Measurements from ENCODE around the gene SPG21.
A peak's percentile ranks its signal among the peaks of the same experiment; 100 is the strongest.

The SPG21 gene

DNA sequence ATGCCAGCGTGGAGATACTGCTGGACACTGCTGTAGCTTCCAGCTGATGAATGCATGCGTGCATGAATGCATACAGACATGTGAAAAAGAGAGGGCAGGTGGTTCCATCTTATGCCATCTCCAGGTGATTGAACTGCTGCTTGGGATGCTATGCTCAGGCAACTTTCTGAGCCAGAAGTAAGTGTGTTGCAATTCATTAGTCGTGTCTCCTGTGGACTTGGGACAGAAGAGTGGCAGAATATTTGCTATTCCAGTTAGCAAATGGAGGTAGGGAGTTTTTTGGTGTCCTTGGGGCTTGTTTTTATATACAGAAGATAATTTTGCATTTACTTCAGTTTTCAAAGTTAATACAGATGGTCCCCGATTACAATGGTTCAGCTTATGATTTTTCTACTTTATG, 44.8 kb downstream of the SPG21 start:
- no peak for FAIRE-seq

GRCh38 chr15:64943512-64944225, 46.0 kb downstream of the SPG21 start:
- no peak for DNase-seq (ENCODE audit: insufficient read length, low spot score)
- FAIRE-seq, result no peak

More for the DNA sequence above, 44.8 kb downstream of the SPG21 start:
- DNase-seq (ENCODE audit: insufficient read length, low spot score), result no peak

GRCh38 chr15:64942356-64942755, 47.4 kb downstream of the SPG21 start:
- FAIRE-seq (no peak), DNase-seq (ENCODE audit: insufficient read length, low spot score) (no peak)

GRCh38 chr15:64938192-64938591, 51.5 kb downstream of the SPG21 start:
- FAIRE-seq (no peak), DNase-seq (ENCODE audit: insufficient read length, low spot score) (no peak)

DNA sequence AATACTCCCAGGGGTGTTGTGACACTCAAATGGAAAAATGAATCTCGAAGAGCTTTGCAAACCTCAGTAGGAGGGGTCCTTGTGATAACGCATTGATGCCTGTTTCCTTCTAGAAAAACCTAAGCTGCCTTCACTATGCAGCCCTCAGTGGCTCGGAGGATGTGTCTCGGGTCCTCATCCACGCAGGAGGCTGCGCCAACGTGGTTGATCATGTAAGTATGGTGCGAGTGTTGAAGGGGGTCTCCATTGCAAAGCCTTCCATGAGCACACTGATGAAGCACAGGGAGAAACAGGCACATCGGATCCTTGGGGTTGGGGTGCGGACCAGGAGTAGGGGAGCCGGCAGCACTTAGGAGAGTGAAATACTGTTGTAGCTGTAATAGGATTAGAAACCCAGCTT, 55.7 kb downstream of the SPG21 start:
- DNase-seq (ENCODE audit: insufficient read length, low spot score) (no peak), FAIRE-seq (no peak)

- DNase-seq (ENCODE audit: insufficient read length, low spot score) (no peak), FAIRE-seq (no peak)
These were observed 58.3 kb downstream of the SPG21 start for GRCh38 chr15:64931381-64931780.

GRCh38 chr15:64930778-64931371, 58.8 kb downstream of the SPG21 start:
- peak; percentile 59 for FAIRE-seq

DNA sequence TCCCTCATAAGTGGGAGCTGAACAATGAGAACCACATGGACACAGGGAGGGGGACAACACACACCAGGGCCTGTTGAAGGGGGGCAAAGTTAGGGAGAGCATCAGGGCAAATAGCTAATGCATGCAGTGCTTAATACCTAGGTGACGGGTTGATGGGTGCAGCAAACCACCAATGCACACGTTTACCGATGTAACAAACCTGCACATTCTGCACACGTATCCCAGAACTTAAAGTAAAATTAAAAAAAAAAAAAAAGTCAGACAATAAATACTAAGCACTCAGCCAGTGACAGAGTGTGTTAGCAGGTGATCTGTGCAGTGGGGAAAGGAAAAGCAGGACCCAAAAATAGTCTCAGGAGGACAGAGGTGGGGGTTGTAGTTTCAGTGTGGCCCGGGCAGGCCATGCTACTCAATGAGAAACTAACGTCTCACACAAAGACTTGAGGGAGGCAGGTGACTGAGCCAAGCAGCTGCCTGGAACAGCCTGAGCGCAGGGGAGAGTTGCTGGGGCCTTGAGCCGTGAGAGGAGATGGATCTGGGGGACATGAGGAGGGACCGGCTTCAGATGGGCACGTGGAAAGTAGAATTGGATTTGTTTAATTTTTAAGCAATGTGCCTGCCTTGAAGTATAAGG, 59.6 kb downstream of the SPG21 start:
- FAIRE-seq, result no peak
- no peak for DNase-seq (ENCODE audit: insufficient read length, low spot score)

More at GRCh38 chr15:64930778-64931371, 58.8 kb downstream of the SPG21 start:
- DNase-seq (ENCODE audit: insufficient read length, low spot score), result peak; percentile 57

DNA sequence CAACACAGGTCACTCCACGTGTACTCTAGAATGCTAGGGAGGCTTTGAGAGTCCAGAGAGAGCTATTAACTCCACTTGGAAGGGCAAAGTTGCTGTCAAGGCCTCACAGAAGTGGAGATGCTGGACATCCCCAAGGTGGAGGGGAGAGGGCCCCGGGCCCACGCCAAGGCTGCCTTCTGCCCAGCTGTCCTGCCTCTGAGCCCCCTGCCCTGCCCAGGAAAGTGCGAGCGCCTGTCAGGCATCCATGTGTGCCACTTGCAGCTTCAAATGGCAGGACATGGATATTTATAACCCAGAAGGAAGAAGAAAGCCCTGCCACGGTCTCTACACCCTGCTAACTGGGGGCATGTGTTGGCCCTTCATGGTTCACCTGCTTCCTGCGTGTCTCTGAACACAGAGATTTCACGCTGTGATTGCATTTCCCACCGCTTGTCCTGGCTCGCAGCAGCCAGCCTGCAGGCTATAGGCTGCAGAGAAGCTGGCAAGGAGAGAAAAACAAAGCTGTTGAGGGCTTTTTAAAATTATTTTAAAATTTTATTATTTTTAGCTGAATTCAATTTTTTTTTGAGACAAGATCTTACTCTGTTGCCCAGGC, 61.0 kb downstream of the SPG21 start:
- DNase-seq (ENCODE audit: insufficient read length, low spot score) (no peak), FAIRE-seq (no peak)

DNA sequence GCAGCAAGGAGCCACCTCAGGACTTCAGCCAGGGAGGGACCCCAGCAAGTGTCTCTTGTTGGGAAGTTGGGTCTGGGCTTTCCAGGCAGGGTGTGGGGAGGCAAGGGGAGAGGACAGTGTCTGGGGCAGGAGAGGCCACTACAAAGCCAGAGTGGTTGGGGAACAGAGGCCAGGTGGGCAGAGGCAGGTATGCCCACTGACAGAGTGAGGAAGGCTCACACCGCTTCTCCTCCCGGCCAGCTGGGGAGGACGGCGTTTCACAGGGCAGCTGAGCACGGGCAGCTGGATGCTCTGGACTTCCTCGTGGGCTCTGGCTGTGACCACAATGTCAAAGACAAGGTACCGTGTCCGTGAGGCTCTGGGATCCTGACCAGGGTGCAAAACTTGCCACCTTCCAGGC, 63.1 kb downstream of the SPG21 start:
- DNase-seq (ENCODE audit: insufficient read length, low spot score) (no peak), FAIRE-seq (no peak)

DNA sequence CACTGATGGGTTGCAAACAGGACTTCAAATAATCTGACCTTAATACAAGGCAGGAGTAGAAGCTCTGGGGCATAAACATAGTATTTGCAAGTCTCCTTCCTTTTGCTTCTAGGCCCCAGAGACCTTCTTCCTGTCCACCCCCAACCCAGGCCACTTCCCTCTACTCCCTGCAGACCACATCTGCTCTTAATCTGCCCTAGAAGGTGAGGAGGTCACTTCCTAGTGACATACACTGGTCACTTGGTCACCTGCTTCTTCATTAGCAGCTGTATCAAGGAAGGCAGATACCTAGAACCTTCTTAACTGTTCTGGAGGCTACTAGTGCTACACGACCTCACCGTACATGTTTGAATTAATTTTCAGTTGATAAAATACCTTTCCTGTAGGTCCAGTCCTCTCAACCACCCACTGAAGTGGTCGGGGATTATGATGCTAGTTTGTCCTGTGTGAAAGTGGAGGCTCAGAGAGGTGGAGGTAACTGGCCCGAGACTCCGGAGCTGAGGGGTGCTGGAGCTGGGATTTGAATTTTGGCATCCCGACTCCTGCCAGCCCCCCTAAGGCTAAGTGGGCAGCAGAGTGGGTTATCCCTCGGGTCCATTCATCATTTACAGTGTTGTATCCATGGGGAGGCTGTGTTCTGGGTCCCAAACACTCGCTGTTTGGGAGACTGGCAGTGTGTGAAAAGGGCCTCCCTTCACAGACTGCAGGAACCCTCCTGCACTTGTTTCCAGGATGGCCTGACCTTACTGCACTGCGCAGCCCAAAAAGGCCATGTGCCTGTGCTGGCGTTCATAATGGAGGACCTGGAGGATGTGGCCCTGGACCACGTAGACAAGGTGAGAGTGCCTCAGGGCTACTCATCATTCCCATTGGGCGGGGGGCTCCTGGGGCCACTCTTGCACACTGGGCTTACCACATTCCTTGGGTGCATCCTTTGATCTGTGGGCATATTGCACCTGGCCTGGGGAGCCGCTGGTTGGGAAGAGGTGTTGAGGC, 64.1 kb downstream of the SPG21 start:
- FAIRE-seq (no peak), DNase-seq (ENCODE audit: insufficient read length, low spot score) (no peak)

GRCh38 chr15:64923546-64923945, 66.2 kb downstream of the SPG21 start:
- FAIRE-seq, result no peak
- DNase-seq (ENCODE audit: insufficient read length, low spot score), result no peak

DNA sequence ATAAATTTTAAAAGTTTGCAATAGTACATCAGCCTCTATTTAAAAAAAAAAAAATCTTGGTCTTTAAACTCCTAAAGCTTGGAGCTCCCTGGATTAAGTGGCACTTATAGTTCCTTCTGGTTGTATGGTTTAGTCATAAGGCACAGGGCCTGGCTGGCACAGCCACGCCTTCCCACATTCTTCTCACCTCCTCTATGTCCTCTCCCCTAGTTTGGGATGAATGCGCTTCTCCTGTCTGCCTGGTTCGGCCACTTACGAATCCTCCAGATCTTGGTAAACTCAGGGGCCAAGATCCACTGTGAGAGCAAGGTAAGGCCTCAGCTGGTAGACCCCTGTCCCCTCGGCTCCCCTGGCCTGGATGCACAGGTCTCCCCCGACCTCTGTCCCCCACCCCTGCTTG, 68.0 kb downstream of the SPG21 start:
- DNase-seq (ENCODE audit: insufficient read length, low spot score) (no peak), FAIRE-seq (no peak)

- FAIRE-seq (no peak), DNase-seq (ENCODE audit: insufficient read length, low spot score) (no peak)
These were observed 70.0 kb downstream of the SPG21 start for GRCh38 chr15:64919721-64920120.

GRCh38 chr15:64917211-64917610, 72.5 kb downstream of the SPG21 start:
- DNase-seq (ENCODE audit: insufficient read length, low spot score), result no peak
- peak; percentile 13 for FAIRE-seq

DNA sequence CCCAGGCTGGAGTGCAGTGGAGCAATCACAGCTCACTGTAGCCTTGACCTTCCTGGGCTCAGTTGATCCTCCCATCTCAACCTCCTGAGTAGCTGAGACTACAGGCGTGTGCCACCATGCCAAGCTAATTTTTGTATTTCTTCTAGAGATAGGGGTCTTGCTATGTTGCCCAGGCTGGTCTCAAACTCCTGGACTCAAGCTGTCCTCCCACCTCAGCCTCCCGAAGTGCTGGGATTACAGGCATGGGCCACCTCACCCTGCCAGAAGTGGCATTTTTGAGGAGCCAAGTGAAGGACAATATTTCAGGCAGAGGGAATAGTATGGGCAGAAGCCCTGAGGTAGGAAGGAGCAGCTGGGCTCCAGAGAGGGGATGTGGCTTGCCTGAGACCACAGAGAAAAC, 73.3 kb downstream of the SPG21 start:
- DNase-seq (ENCODE audit: insufficient read length, low spot score) (no peak), FAIRE-seq (no peak)

- FAIRE-seq, result no peak
- no peak for DNase-seq (ENCODE audit: insufficient read length, low spot score)
These were observed 74.0 kb downstream of the SPG21 start for GRCh38 chr15:64915518-64916227.
